B cell (primary cell): Measurements from ENCODE around the gene CCDC186. TPM values are rescaled to one million over a fixed set of nuclear protein-coding genes. Genes with fewer than 3 reads are reported as not detected.

Source experiments
- ATAC-seq: fragments of 200-7000 bp; cut with Tn5 transposase; one replicate; pipeline ENCODE4 v1.10.0; 2021; ENCODE audit warnings: low read depth, mild to moderate bottlenecking, moderate number of reproducible peaks, moderate library complexity
- CTCF ChIA-PET: fragments of 350-600 bp; sonication (Branson Sonifier 250); formaldehyde crosslinking; loops from one replicate; lab custom pipeline; 2021; ENCODE audit warnings: antibody characterized with exemption, inconsistent platforms; lab: Charles Lee
- POLR2A ChIA-PET: fragments of 350-600 bp; sonication (Branson Sonifier 250); formaldehyde crosslinking; loops from one replicate; lab custom pipeline; 2021; ENCODE audit warnings: antibody characterized with exemption; lab: Charles Lee
- DNase-seq: peaks from one replicate; pipeline ENCODE4 v3.0.0; 2013
- H2AFZ ChIP-seq: 2 replicates; pipeline ENCODE4 v1.6.1; 2012; ENCODE audit warnings: mild to moderate bottlenecking, low read depth, low read length; ENCODE audit not compliant: insufficient read depth, poor library complexity, severe bottlenecking
- H3K27ac ChIP-seq, 2 donors: 1 replicate in 1 of 2; 2 replicates in 1 of 2; pipeline ENCODE4 v1.5.1; 2012 to 2013; ENCODE audit warnings: low read length in 2 of 2, mild to moderate bottlenecking in 2 of 2, moderate library complexity in 1 of 2
- H3K27me3 ChIP-seq, 4 experiments: fragments of 200-600 bp in 1 of 4; sonication (generic) in 1 of 4; replicated peaks in 1 of 4; 1 replicate in 2 of 4; 2 replicates in 2 of 4; pipeline versions ENCODE4 v1.6.1 to v1.7.0; 2013 to 2016; ENCODE audit warnings: low read length in 3 of 4, mild to moderate bottlenecking in 2 of 4, mixed read lengths in 1 of 4, moderate library complexity in 1 of 4; ENCODE audit not compliant: insufficient read depth in 4 of 4, control insufficient read depth in 3 of 4; ENCODE audit errors: control extremely low read depth in 1 of 4
- H3K36me3 ChIP-seq, 2 experiments: replicated peaks in 1 of 2; 1 replicate in 1 of 2; 2 replicates in 1 of 2; pipeline versions ENCODE4 v1.6.1 to v1.7.1; 2013; ENCODE audit warnings: low read length in 1 of 2; ENCODE audit not compliant: insufficient read depth in 2 of 2, control insufficient read depth in 1 of 2; ENCODE audit errors: control extremely low read depth in 1 of 2, extremely low read depth in 1 of 2
- H3K4me1 ChIP-seq, 2 donors: fragments of 200-600 bp in 1 of 2; sonication (generic) in 1 of 2; 1 replicate in 1 of 2; 2 replicates in 1 of 2; pipeline versions ENCODE4 v1.5.1 to v1.6.1; 2013 to 2017; ENCODE audit warnings: low read length in 2 of 2; ENCODE audit not compliant: control insufficient read depth in 2 of 2, insufficient read depth in 2 of 2
- H3K4me2 ChIP-seq: replicated peaks from 2 replicates; pipeline ENCODE3; 2012; ENCODE audit warnings: mild to moderate bottlenecking, low read depth, low read length; ENCODE audit not compliant: poor library complexity, severe bottlenecking
- H3K4me3 ChIP-seq, 5 experiments: fragments of 200-600 bp in 1 of 5; sonication (generic) in 1 of 5; 1 replicate in 3 of 5; 2 replicates in 2 of 5; pipeline versions ENCODE4 v1.5.1 to v1.7.0; 2011 to 2016; ENCODE audit warnings: low read length in 4 of 5, mild to moderate bottlenecking in 4 of 5, low read depth in 2 of 5, control low read depth in 1 of 5, moderate library complexity in 1 of 5; ENCODE audit not compliant: insufficient read depth in 1 of 5; ENCODE audit errors: control extremely low read depth in 1 of 5, extremely low read depth in 1 of 5
- H3K79me2 ChIP-seq: fragments of 200-600 bp; sonication (generic); one replicate; pipeline ENCODE4 v1.6.0; 2016; ENCODE audit warnings: low read length; ENCODE audit not compliant: control insufficient read depth, insufficient read depth
- H3K9ac ChIP-seq: fragments of 200-600 bp; sonication (generic); 2 replicates; pipeline ENCODE4 v1.6.1; 2017; ENCODE audit warnings: mild to moderate bottlenecking, low read length, moderate library complexity
- H3K9me3 ChIP-seq, 3 donors: one replicate each; pipeline versions ENCODE4 v1.6.1 to v1.7.1; 2013; ENCODE audit warnings: low read length in 2 of 3; ENCODE audit not compliant: control insufficient read depth in 2 of 3, insufficient read depth in 1 of 3; ENCODE audit errors: control extremely low read depth in 1 of 3
- H4K20me1 ChIP-seq: 2 replicates; pipeline ENCODE4 v1.6.0; 2012; ENCODE audit warnings: mild to moderate bottlenecking, low read length; ENCODE audit not compliant: insufficient read depth, control insufficient read depth, poor library complexity, severe bottlenecking
- H3K27ac Mint-ChIP-seq: one replicate; pipeline ENCODE4 v1.8.0; 2021; ENCODE audit warnings: mixed read lengths
- H3K27me3 Mint-ChIP-seq: one replicate; pipeline ENCODE4 v1.8.0; 2021; ENCODE audit warnings: mixed read lengths
- H3K4me1 Mint-ChIP-seq: one replicate; pipeline ENCODE4 v1.8.0; 2021; ENCODE audit warnings: mixed read lengths
- H3K4me3 Mint-ChIP-seq: one replicate; pipeline ENCODE4 v1.8.0; 2021; ENCODE audit warnings: mixed read lengths
- H3K9me3 Mint-ChIP-seq: one replicate; pipeline ENCODE4 v1.8.0; 2022; ENCODE audit warnings: mixed read lengths; ENCODE audit not compliant: insufficient read depth
- EZH2 ChIP-seq: IDR thresholded peaks from 2 replicates; pipeline ENCODE4 v1.6.1; 2012; ENCODE audit warnings: borderline replicate concordance, low read depth, mild to moderate bottlenecking, moderate library complexity, low read length; ENCODE audit not compliant: insufficient read depth, poor library complexity, severe bottlenecking
- WGBS: methylation state at CpG from one replicate; pipeline ENCODE4 v1.1.5; 2013; ENCODE audit warnings: missing lambda C conversion rate; ENCODE audit not compliant: insufficient coverage; 5-methylcytosine and 5-hydroxymethylcytosine counted together
- intact Hi-C: fragments of 100-400 bp; cut with micrococcal nuclease; formaldehyde crosslinking; loops from one replicate; pipeline ENCODE4 v1.10.0; 2022
- polyA plus RNA-seq: library from polyadenylated mRNA; depleted of rRNA; stranded (reverse); fragments of >200 nt; gene quantifications from 2 replicates; pipeline ENCODE4 v1.2.3, GENCODE V29; 2012
- total RNA-seq, 2 donors: library from RNA; stranded (reverse); fragments of 120-200 nt in 1 of 2; gene quantifications; 1 replicate in 1 of 2; 2 replicates in 1 of 2; pipeline versions ENCODE4 v1.2.3 to v1.2.4, GENCODE V29; 2013 to 2022
- TF ChIP-seq, protein P1 (sequence below): fragments of 200-600 bp; IDR thresholded peaks from one replicate; pipeline ENCODE4 v1.8.0; 2022; ENCODE audit warnings: antibody characterized with exemption, mild to moderate bottlenecking

Gene CCDC186
- total and polyA plus RNA-seq, 2 donors (not counting 1 experiment from before 2014, with no cell fraction given) = 8.0 to 33.8 TPM

DNA sequence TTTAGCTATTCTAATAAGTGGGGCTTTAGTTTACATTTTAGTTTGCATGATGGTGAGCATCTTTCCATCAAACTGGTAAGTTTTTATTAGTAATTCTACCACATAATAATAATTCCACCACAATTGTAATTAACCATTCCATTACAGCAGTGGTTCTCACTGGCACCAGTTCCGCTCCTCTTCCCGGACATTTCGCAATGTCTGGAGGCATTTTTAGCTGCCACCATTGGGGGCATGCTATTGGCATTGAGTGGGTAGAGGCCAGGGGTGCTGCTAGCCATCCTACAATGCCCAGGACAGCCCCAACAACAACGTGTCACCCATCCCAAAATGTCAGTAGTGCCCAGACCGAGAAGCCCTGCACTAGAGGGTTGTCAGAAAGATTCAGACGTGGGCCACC lies 98.9 kb downstream of the CCDC186 start:
- ChIA-PET CTCF (interaction anchor here (0.7 kb wide), 1 partner anchor 74 kb away, joined by 4 read pairs; no protein-coding TSS in a partner anchor), POLR2A (interaction anchor here (0.7 kb wide), 1 partner anchor 274 kb away, joined by 4 read pairs; no protein-coding TSS in a partner anchor)
- WGBS = 90% methylated on average over 5 of the region's 6 CpGs
- no peaks in the 10 kb centered on the region for H4K20me1 ChIP-seq
- no peak overlapping the region for H3K4me2 ChIP-seq
- H3K4me3 ChIP-seq = no peak overlapping the region
- no peak for DNase-seq
- H3K27me3 ChIP-seq = no peaks in the 10 kb centered on the region
- H3K9me3 Mint-ChIP-seq = no peaks in the 10 kb centered on the region
- H3K27ac ChIP-seq = no peak overlapping the region
- ATAC-seq = no peak
- no peaks in the 10 kb centered on the region for H3K79me2 ChIP-seq
- no peaks in the 10 kb centered on the region for H3K9me3 ChIP-seq
- peaks cover 33% of the 10 kb centered on the region for H3K4me1 Mint-ChIP-seq
- intact Hi-C loops = no loop called here
- no peak overlapping the region for H3K9ac ChIP-seq
- H2AFZ ChIP-seq = no peak overlapping the region
- no peaks in the 10 kb centered on the region for H3K27me3 Mint-ChIP-seq
- H3K4me1 ChIP-seq = peaks cover 19 to 22% of the 10 kb centered on the region in 2 donors
- H3K4me3 Mint-ChIP-seq = no peak overlapping the region
- H3K36me3 ChIP-seq = no peaks in the 10 kb centered on the region
- no peak for TF ChIP-seq EZH2
- TF ChIP-seq, protein P1, sequence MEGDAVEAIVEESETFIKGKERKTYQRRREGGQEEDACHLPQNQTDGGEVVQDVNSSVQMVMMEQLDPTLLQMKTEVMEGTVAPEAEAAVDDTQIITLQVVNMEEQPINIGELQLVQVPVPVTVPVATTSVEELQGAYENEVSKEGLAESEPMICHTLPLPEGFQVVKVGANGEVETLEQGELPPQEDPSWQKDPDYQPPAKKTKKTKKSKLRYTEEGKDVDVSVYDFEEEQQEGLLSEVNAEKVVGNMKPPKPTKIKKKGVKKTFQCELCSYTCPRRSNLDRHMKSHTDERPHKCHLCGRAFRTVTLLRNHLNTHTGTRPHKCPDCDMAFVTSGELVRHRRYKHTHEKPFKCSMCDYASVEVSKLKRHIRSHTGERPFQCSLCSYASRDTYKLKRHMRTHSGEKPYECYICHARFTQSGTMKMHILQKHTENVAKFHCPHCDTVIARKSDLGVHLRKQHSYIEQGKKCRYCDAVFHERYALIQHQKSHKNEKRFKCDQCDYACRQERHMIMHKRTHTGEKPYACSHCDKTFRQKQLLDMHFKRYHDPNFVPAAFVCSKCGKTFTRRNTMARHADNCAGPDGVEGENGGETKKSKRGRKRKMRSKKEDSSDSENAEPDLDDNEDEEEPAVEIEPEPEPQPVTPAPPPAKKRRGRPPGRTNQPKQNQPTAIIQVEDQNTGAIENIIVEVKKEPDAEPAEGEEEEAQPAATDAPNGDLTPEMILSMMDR = no peak
- no peak overlapping the region for H3K27ac Mint-ChIP-seq

DNA sequence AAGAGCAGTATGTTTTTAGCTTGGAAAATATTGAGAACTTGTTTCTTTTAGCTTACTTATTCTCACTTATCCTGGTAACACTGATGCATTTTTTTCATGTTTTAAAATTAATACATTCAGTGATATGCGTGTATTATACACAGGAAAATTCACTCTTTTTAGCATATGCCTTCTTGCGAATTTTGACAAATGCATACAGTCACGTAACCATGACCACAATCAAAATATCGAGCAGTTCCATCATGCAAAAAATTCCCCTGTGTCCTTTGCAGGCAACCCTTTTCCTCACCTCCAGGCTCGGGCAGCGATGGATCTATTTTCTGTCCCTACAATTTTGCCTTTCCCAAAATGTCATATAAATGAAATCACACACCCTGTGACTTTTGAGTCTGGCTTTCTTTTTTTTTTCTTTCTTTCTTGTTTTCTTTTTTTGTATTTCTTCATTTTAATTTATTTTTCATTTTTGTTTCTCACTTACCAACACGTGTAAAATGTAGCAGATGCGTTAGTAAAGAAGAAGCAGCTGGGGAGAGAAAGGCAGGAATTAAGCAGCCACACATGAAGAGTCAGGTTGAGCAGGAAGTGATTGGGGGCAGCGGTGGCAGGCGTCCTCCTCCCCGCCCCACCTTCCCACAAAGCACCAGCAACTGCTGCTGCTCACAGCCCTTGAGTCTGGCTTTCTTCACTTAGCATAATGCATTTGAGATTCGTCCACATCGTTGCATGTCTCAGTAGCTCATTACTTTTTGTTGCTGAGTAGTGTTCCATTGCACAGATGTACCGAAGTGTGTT lies 100.4 kb downstream of the CCDC186 start:
- ChIA-PET POLR2A (no interaction called here), CTCF (no interaction called here)
- Histone ChIP-seq H3K4me2 (peak overlapping the region; percentile 46), H3K27me3 (no peaks in the 10 kb centered on the region), H3K79me2 (no peaks in the 10 kb centered on the region), H3K9ac (no peak overlapping the region), H2AFZ (no peak overlapping the region), H3K27ac (no peak overlapping the region), H3K36me3 (no peaks in the 10 kb centered on the region), H3K4me1 (peaks cover 19 to 25% of the 10 kb centered on the region in 2 donors), H3K4me3 (no peak overlapping the region), H3K9me3 (no peaks in the 10 kb centered on the region), H4K20me1 (no peaks in the 10 kb centered on the region)
- TF ChIP-seq EZH2 = no peak
- TF ChIP-seq, protein P1 = no peak
- Mint-ChIP-seq H3K9me3 (no peaks in the 10 kb centered on the region), H3K4me3 (peak overlapping the region; percentile 5), H3K27me3 (no peaks in the 10 kb centered on the region), H3K27ac (no peak overlapping the region), H3K4me1 (peaks cover 35% of the 10 kb centered on the region)
- peak; percentile 32 for DNase-seq
- intact Hi-C loops = no loop called here
- ATAC-seq = peak; percentile 41
- 21% methylated on average over 6 of the region's 14 CpGs for WGBS
